Activated effector memory CD4-positive, alpha-beta T cell treated with Interleukin-2 at 50 U/mL for 16 hours (primary cell): ENCODE measurements around the gene SLC22A7.

ENCODE experiments used
- DNase-seq: peaks from one replicate; pipeline ENCODE4 v3.0.0-alpha.2; 2020

SLC22A7 gene

GRCh38 chr6:43267619-43268354 lies 30.3 kb upstream of the SLC22A7 start:
- DNase-seq, result no peak

GRCh38 chr6:43268355-43268700 lies 29.7 kb upstream of the SLC22A7 start:
- DNase-seq, result no peak

- no peak for DNase-seq
Measured at GRCh38 chr6:43268782-43269272, 29.2 kb upstream of the SLC22A7 start.

- DNase-seq, result peak; percentile 26
Measured at GRCh38 chr6:43269273-43270007, 28.6 kb upstream of the SLC22A7 start.

GRCh38 chr6:43271103-43271815 lies 26.8 kb upstream of the SLC22A7 start:
- no peak for DNase-seq

- DNase-seq, result no peak
Measured at GRCh38 chr6:43271944-43272343, 26.1 kb upstream of the SLC22A7 start.

- no peak for DNase-seq
Measured at GRCh38 chr6:43273707-43274106, 24.4 kb upstream of the SLC22A7 start.

GRCh38 chr6:43274127-43274915 lies 23.7 kb upstream of the SLC22A7 start:
- no peak for DNase-seq

GRCh38 chr6:43274916-43275597 lies 23.0 kb upstream of the SLC22A7 start:
- DNase-seq, result peak; percentile 11

- peak; percentile 42 for DNase-seq
Measured at GRCh38 chr6:43275801-43276576, 22.1 kb upstream of the SLC22A7 start.

GRCh38 chr6:43276577-43277305 lies 21.3 kb upstream of the SLC22A7 start:
- DNase-seq, result no peak

- DNase-seq, result no peak
Measured at GRCh38 chr6:43277306-43277642, 20.8 kb upstream of the SLC22A7 start.

GRCh38 chr6:43277643-43278523 lies 20.2 kb upstream of the SLC22A7 start:
- DNase-seq, result no peak

GRCh38 chr6:43278524-43279078 lies 19.5 kb upstream of the SLC22A7 start:
- no peak for DNase-seq

- no peak for DNase-seq
Measured at GRCh38 chr6:43280234-43280633, 17.8 kb upstream of the SLC22A7 start.

- DNase-seq, result no peak
Measured at GRCh38 chr6:43282060-43282459, 16.0 kb upstream of the SLC22A7 start.

GRCh38 chr6:43282636-43283513 lies 15.2 kb upstream of the SLC22A7 start:
- no peak for DNase-seq

- no peak for DNase-seq
Measured at GRCh38 chr6:43283514-43283901, 14.6 kb upstream of the SLC22A7 start.
